Measurements from ENCODE around the gene RNF150. TPM values are rescaled to one million over a fixed set of nuclear protein-coding genes. Genes with fewer than 3 reads are reported as not detected.

RNF150 gene
- polyA plus RNA-seq, 2 of the 4 experiments (the other 2 are of a cell fraction): 0.21 to 0.34 TPM

GRCh38 chr4:141022111-141022695 lies 111.1 kb downstream of the RNF150 start:
- WGBS (ENCODE audit: missing lambda C conversion rate): 26% methylated on average over 3 of the region's 3 CpGs
- Histone ChIP-seq H3K4me3 (no peak overlapping the region), H3K27ac (no peak overlapping the region), H3K9me3 (no peaks in the 10 kb centered on the region), H3K4me1 (no peaks in the 10 kb centered on the region), H3K4me2 (no peak overlapping the region)
- TF ChIP-seq MYC (IDR thresholded peaks at IDR 0.05; ENCODE audit: borderline replicate concordance, low read length) (no peak), SMC3 (IDR thresholded peaks at IDR 0.05) (no peak), HDAC2 (IDR thresholded peaks at IDR 0.05) (no peak), HEYL (CRISPR knock-in tag; IDR thresholded peaks at IDR 0.05) (no peak)
- ChIA-PET CTCF (no interaction called here), POLR2A (no interaction called here)
- DNase-seq (ENCODE audit: low read depth in 1 of 2, low spot score in 1 of 2): no peak
- no peak for ATAC-seq
- no peak for FAIRE-seq

GRCh38 chr4:141021397-141022110 lies 111.7 kb downstream of the RNF150 start:
- ATAC-seq: no peak
- POLR2A ChIA-PET: no interaction called here
- FAIRE-seq: no peak
- no peak for DNase-seq (ENCODE audit: low read depth in 1 of 2, low spot score in 1 of 2)
- CTCF ChIA-PET: no interaction called here
- WGBS (ENCODE audit: missing lambda C conversion rate): 19% methylated on average over 3 of the region's 3 CpGs
- Histone ChIP-seq H3K4me1 (no peaks in the 10 kb centered on the region), H3K9me3 (no peaks in the 10 kb centered on the region), H3K4me2 (no peak overlapping the region), H3K27ac (no peak overlapping the region), H3K4me3 (no peak overlapping the region)
- TF ChIP-seq MYC (IDR thresholded peaks at IDR 0.05; ENCODE audit: borderline replicate concordance, low read length) (no peak), SREBF2 (IDR thresholded peaks at IDR 0.05) (no peak), RARB (CRISPR knock-in tag; IDR thresholded peaks at IDR 0.05) (no peak), HMGXB4 (CRISPR knock-in tag; IDR thresholded peaks at IDR 0.05; ENCODE audit: borderline replicate concordance) (no peak), REST (IDR thresholded peaks at IDR 0.05) (no peak), CHD4 (IDR thresholded peaks at IDR 0.05; ENCODE audit: borderline replicate concordance) (no peak), MAFK (IDR thresholded peaks at IDR 0.05; ENCODE audit: partially characterized antibody) (no peak)

GRCh38 chr4:141020801-141021261 lies 112.4 kb downstream of the RNF150 start:
- Histone ChIP-seq H3K4me1 (no peaks in the 10 kb centered on the region), H3K27ac (no peak overlapping the region), H3K9me3 (no peaks in the 10 kb centered on the region), H3K4me2 (no peak overlapping the region), H3K4me3 (no peak overlapping the region)
- no peak for DNase-seq (ENCODE audit: low read depth in 1 of 2, low spot score in 1 of 2)
- FAIRE-seq: no peak
- 9% methylated on average over 3 of the region's 3 CpGs for whole genome bisulfite sequencing (ENCODE audit: missing lambda C conversion rate)
- CTCF ChIA-PET: no interaction called here
- POLR2A ChIA-PET: no interaction called here
- ATAC-seq: no peak
- TF ChIP-seq CEBPB (IDR thresholded peaks at IDR 0.05) (no peak), HOXB5 (CRISPR knock-in tag; IDR thresholded peaks at IDR 0.05) (no peak), BCL3 (IDR thresholded peaks at IDR 0.05) (no peak), NPAS2 (CRISPR knock-in tag; IDR thresholded peaks at IDR 0.05; ENCODE audit: borderline replicate concordance) (no peak), ZNF302 (CRISPR knock-in tag; IDR thresholded peaks at IDR 0.05) (no peak), GATA3 (IDR thresholded peaks at IDR 0.05; ENCODE audit: borderline replicate concordance) (no peak), BHLHE40 (IDR thresholded peaks at IDR 0.05; ENCODE audit: low read depth, low read length) (no peak), SREBF2 (IDR thresholded peaks at IDR 0.05) (no peak), HDAC2 (IDR thresholded peaks at IDR 0.05) (no peak), KDM1A (IDR thresholded peaks at IDR 0.05; ENCODE audit: low read depth) (no peak), POLR2AphosphoS2 (conservative IDR thresholded peaks at IDR 0.05; ENCODE audit: low read length) (no peak), RFX5 (IDR thresholded peaks at IDR 0.05) (no peak), CTCF (IDR thresholded peaks at IDR 0.05) (no peak), MAFK (IDR thresholded peaks at IDR 0.05; ENCODE audit: partially characterized antibody) (no peak), CHD2 (IDR thresholded peaks at IDR 0.05; ENCODE audit: low read length, partially characterized antibody) (no peak), CHD4 (IDR thresholded peaks at IDR 0.05; ENCODE audit: borderline replicate concordance) (no peak), ZFP36 (IDR thresholded peaks at IDR 0.05; ENCODE audit: borderline replicate concordance, partially characterized antibody) (no peak)

Data from A549 (cell line).